GM12878 (cell line): ENCODE results near the gene ABCB8. TPM values are rescaled to one million over a fixed set of nuclear protein-coding genes. Genes with fewer than 3 reads are reported as not detected.

Experiments
- ATAC-seq: fragments of 200-7000 bp; cut with Tn5 transposase; 3 replicates; pipeline ENCODE4 v1.9.1; 2020; ENCODE audit warnings: mild to moderate bottlenecking, moderate library complexity
- BruUV-seq: library from RNA; stranded (reverse); fragments of 400-500 nt; replicated peaks from 2 replicates; lab custom pipeline; 2021; lab: Mats Ljungman, UMichigan
- CTCF ChIA-PET: fragments of 300-600 bp; sonication (Branson Sonifier 250); formaldehyde crosslinking; extraction: SDS; loops from one replicate; lab custom pipeline; 2021; ENCODE audit warnings: inconsistent platforms; lab: Yijun Ruan, JAX
- POLR2A ChIA-PET: fragments of 350-600 bp; formaldehyde crosslinking; extraction: SDS; loops from one replicate; lab custom pipeline; 2021; ENCODE audit warnings: inconsistent platforms; lab: Charles Lee
- RAD21 ChIA-PET: fragments of 300-600 bp; sonication (Branson Sonifier 250); formaldehyde crosslinking; loops from one replicate; lab custom pipeline; 2023; ENCODE audit warnings: antibody characterized with exemption; ENCODE audit not compliant: unreplicated experiment; lab: Charles Lee
- SMC1A ChIA-PET: fragments of 300-600 bp; sonication (Branson Sonifier 250); formaldehyde crosslinking; loops from one replicate; lab custom pipeline; 2023; ENCODE audit not compliant: unreplicated experiment, uncharacterized antibody; lab: Charles Lee
- DNase-seq: peaks from one replicate; pipeline ENCODE4 v3.0.0-alpha.2; 2011; ENCODE audit warnings: low read depth, low spot score
- FAIRE-seq: peaks from 3 replicates; lab custom pipeline; 2011; peaks lifted over from hg19 to GRCh38; lab: Jason Lieb, UNC
- H2AFZ ChIP-seq: 2 replicates; pipeline ENCODE4 v1.6.0; 2011; ENCODE audit warnings: low read depth, low read length, control low read depth; ENCODE audit not compliant: control insufficient read depth
- H3K27ac ChIP-seq: 2 replicates; pipeline ENCODE4 v1.5.1; 2011; ENCODE audit warnings: control low read depth; ENCODE audit not compliant: control insufficient read depth, insufficient read depth
- H3K27me3 ChIP-seq, 2 experiments: replicated peaks in 1 of 2; 2 replicates each; pipeline versions ENCODE4 v1.6.0 to v1.6.1; 2011; ENCODE audit warnings: low read length in 1 of 2; ENCODE audit not compliant: control insufficient read depth in 2 of 2, insufficient read depth in 2 of 2
- H3K36me3 ChIP-seq, 2 experiments: 2 replicates each; pipeline ENCODE4 v1.5.1; 2011; ENCODE audit warnings: low read length in 1 of 2; ENCODE audit not compliant: control insufficient read depth in 2 of 2, insufficient read depth in 2 of 2
- H3K4me1 ChIP-seq: 2 replicates; pipeline ENCODE4 v1.6.1; 2011; ENCODE audit warnings: mild to moderate bottlenecking, low read length, moderate library complexity, mixed read lengths; ENCODE audit not compliant: control insufficient read depth, insufficient read depth
- H3K4me2 ChIP-seq: 2 replicates; pipeline ENCODE4 v1.6.0; 2011; ENCODE audit warnings: control low read depth; ENCODE audit not compliant: control insufficient read depth, insufficient read depth
- H3K4me3 ChIP-seq: fragments of 200-600 bp; sonication (generic); 2 replicates; pipeline ENCODE4 v1.5.1; 2016
- H3K79me2 ChIP-seq: 2 replicates; pipeline ENCODE4 v1.6.0; 2011; ENCODE audit warnings: low read length; ENCODE audit not compliant: control insufficient read depth, insufficient read depth
- H3K9ac ChIP-seq: 2 replicates; pipeline ENCODE4 v1.8.0; 2011; ENCODE audit warnings: low read length, control low read depth, mixed read lengths; ENCODE audit not compliant: control insufficient read depth, insufficient read depth
- H3K9me3 ChIP-seq: replicated peaks from 3 replicates; pipeline ENCODE4 v1.5.1; 2011; ENCODE audit warnings: mild to moderate bottlenecking, low read length; ENCODE audit not compliant: control insufficient read depth, insufficient read depth
- H4K20me1 ChIP-seq: 2 replicates; pipeline ENCODE4 v1.6.0; 2011; ENCODE audit not compliant: control insufficient read depth, insufficient read depth
- ASH2L ChIP-seq: fragments of 300-600, 200-600 bp; sonication (generic); IDR thresholded peaks from 2 replicates; pipeline ENCODE4 v1.6.1; 2017; ENCODE audit warnings: low read depth, mild to moderate bottlenecking, borderline replicate concordance
- BACH1 ChIP-seq: fragments of 450-650 bp; IDR thresholded peaks from 2 replicates; pipeline ENCODE4 v1.6.1; 2017; ENCODE audit warnings: mild to moderate bottlenecking, borderline replicate concordance
- E2F8 ChIP-seq: fragments of 450-650 bp; IDR thresholded peaks from 2 replicates; pipeline ENCODE4 v1.6.1; 2018; ENCODE audit warnings: mild to moderate bottlenecking, low read depth, moderate library complexity; ENCODE audit not compliant: partially characterized antibody
- FOS ChIP-seq: IDR thresholded peaks from 3 replicates; pipeline ENCODE4 v1.6.1; 2011; ENCODE audit warnings: borderline replicate concordance; ENCODE audit not compliant: insufficient read length; ENCODE audit errors: extremely low read depth
- HCFC1 ChIP-seq: fragments of 150-350 bp; IDR thresholded peaks from 2 replicates; pipeline ENCODE4 v1.6.1; 2014; ENCODE audit warnings: low read length
- KAT2A ChIP-seq: conservative IDR thresholded peaks from 2 replicates; pipeline ENCODE4 v1.6.1; 2011; ENCODE audit warnings: low read depth, low read length; ENCODE audit not compliant: control insufficient read depth
- MEF2B ChIP-seq: fragments of 450-650 bp; IDR thresholded peaks from 2 replicates; pipeline ENCODE4 v1.6.1; 2018; ENCODE audit warnings: mild to moderate bottlenecking, moderate library complexity; ENCODE audit not compliant: partially characterized antibody, poor library complexity, severe bottlenecking
- NFYB ChIP-seq: IDR thresholded peaks from 2 replicates; pipeline ENCODE4 v1.6.1; 2011; ENCODE audit warnings: low read depth, mild to moderate bottlenecking, low read length, improper control_type of control experiment, moderate library complexity; ENCODE audit not compliant: insufficient read depth
- PML ChIP-seq: IDR thresholded peaks from 2 replicates; pipeline ENCODE4 v1.6.1; 2012; ENCODE audit warnings: low read length, inconsistent platforms
- RELB ChIP-seq: fragments of 450-650 bp; IDR thresholded peaks from 2 replicates; pipeline ENCODE4 v1.6.1; 2017; ENCODE audit warnings: low read depth, mild to moderate bottlenecking, moderate library complexity
- SMARCA5 ChIP-seq: fragments of 450-650 bp; IDR thresholded peaks from 2 replicates; pipeline ENCODE4 v1.6.1; 2017; ENCODE audit warnings: mild to moderate bottlenecking
- SMC3 ChIP-seq: IDR thresholded peaks from 2 replicates; pipeline ENCODE4 v1.6.1; 2011; ENCODE audit warnings: low read length, improper control_type of control experiment, borderline replicate concordance
- SREBF1 ChIP-seq: IDR thresholded peaks from 2 replicates; pipeline ENCODE4 v1.6.1; 2012; ENCODE audit warnings: mild to moderate bottlenecking, low read length
- USF1 ChIP-seq: IDR thresholded peaks from 2 replicates; pipeline ENCODE4 v1.6.1; 2011; ENCODE audit warnings: borderline replicate concordance, low read depth, mild to moderate bottlenecking, moderate library complexity, mixed read lengths, low read length; ENCODE audit not compliant: insufficient read depth; ENCODE audit errors: extremely low read length
- ZBED1 ChIP-seq: IDR thresholded peaks from 2 replicates; pipeline ENCODE4 v1.6.1; 2016; ENCODE audit warnings: borderline replicate concordance
- ZBTB4 ChIP-seq: fragments of 450-650 bp; formaldehyde crosslinking; IDR thresholded peaks from 2 replicates; pipeline ENCODE4 v1.4.0; 2022; ENCODE audit warnings: mild to moderate bottlenecking, moderate library complexity
- ZNF274 ChIP-seq: IDR thresholded peaks from one replicate; pipeline ENCODE4 v1.8.0; 2011; ENCODE audit not compliant: insufficient read length, insufficient read depth
- WGBS: methylation state at CpG from one replicate; pipeline ENCODE4 v1.1.6; 2016; ENCODE audit warnings: low lambda C conversion rate; ENCODE audit not compliant: insufficient replicate concordance, insufficient coverage; ENCODE audit errors: missing lambda C conversion rate; 5-methylcytosine and 5-hydroxymethylcytosine counted together
- in situ Hi-C: fragments of 300-500 bp; cut with MboI; formaldehyde crosslinking; loops from 9 replicates; pipeline ENCODE4 v1.14.3; 2018; ENCODE audit warnings: mixed read lengths
- intact Hi-C: fragments of 100-400 bp; cut with micrococcal nuclease; formaldehyde crosslinking; loops from one replicate; pipeline ENCODE4 v1.14.2; 2022; ENCODE audit not compliant: unreplicated experiment
- polyA plus RNA-seq, 11 experiments: library from polyadenylated mRNA; depleted of rRNA in 4 of 11; unstranded in 6 of 11; stranded (reverse) in 5 of 11; fragments of >200 nt; fragmentation: Nextera tagmentation in 4 of 11; fragmentation: Illumina TruSeq in 1 of 11; extraction: Ambion mirVana in 4 of 11; extraction: Trizol in 1 of 11; gene quantifications; 1 replicate in 1 of 11; 2 replicates in 10 of 11; pipeline versions ENCODE4 v1.2.1 to v1.2.3, GENCODE V29; 2011 to 2016; ENCODE audit warnings: inconsistent platforms in 2 of 11, missing spikeins in 2 of 11, low read depth in 1 of 11
- total RNA-seq, 4 experiments: library from RNA; depleted of rRNA in 3 of 4; stranded (reverse); fragments of >200 nt in 3 of 4; fragmentation: Illumina TruSeq in 1 of 4; extraction: Trizol in 1 of 4; gene quantifications; 2 replicates each; pipeline versions ENCODE4 v1.2.1 to v1.2.3, GENCODE V29; 2013 to 2021

Gene ABCB8
- total and polyA plus RNA-seq, 10 of the 15 experiments (the other 5 are each of a cell fraction or from before 2014, with no cell fraction given): 0.77 to 34.8 (median 18.9) TPM

GRCh38 chr7:150997075-150997511, 31.2 kb upstream of the ABCB8 start:
- RAD21 ChIA-PET: no interaction called here
- intact Hi-C loops (no loop called here), in situ Hi-C loops (no loop called here)
- no peaks in the 10 kb centered on the region for H3K27me3 ChIP-seq
- WGBS: 62% methylated on average over 8 of the region's 8 CpGs
- SMC1A ChIA-PET: interaction anchor here (1.1 kb wide), 1 partner anchor 114 kb away, joined by 3 read pairs; no protein-coding TSS in a partner anchor
- H3K27ac ChIP-seq: no peak overlapping the region
- H3K4me3 ChIP-seq: no peak overlapping the region
- H4K20me1 ChIP-seq: no peaks in the 10 kb centered on the region
- ATAC-seq: no peak
- POLR2A ChIA-PET: no interaction called here
- H3K9ac ChIP-seq: no peak overlapping the region
- BruUV-seq: no TSS peak
- no peak overlapping the region for H2AFZ ChIP-seq
- no peak for DNase-seq
- H3K79me2 ChIP-seq: no peaks in the 10 kb centered on the region
- no peak for FAIRE-seq
- H3K4me1 ChIP-seq: no peaks in the 10 kb centered on the region
- no peaks in the 10 kb centered on the region for H3K36me3 ChIP-seq
- no peaks in the 10 kb centered on the region for H3K9me3 ChIP-seq
- no peak overlapping the region for H3K4me2 ChIP-seq
- CTCF ChIA-PET: interaction anchor here (1.4 kb wide), 1 partner anchor 12 kb away, joined by 3 read pairs; no protein-coding TSS in a partner anchor
- TF ChIP-seq KAT2A: no peak
- no peak for TF ChIP-seq ZNF274
- no peak for TF ChIP-seq RELB
- TF ChIP-seq HCFC1: no peak
- no peak for TF ChIP-seq ZBTB4 (CRISPR knock-in tag)
- no peak for TF ChIP-seq USF1
- no peak for TF ChIP-seq PML
- TF ChIP-seq SMARCA5: no peak
- TF ChIP-seq NFYB: no peak
- no peak for TF ChIP-seq MEF2B
- no peak for TF ChIP-seq BACH1
- no peak for TF ChIP-seq SREBF1
- TF ChIP-seq ZBED1: no peak
- no peak for TF ChIP-seq SMC3
- TF ChIP-seq ASH2L: no peak
- no peak for TF ChIP-seq E2F8
- no peak for TF ChIP-seq FOS
